ENCODE results near the gene POLA2. TPM values are rescaled to one million over a fixed set of nuclear protein-coding genes. Genes with fewer than 3 reads are reported as not detected.
A peak's percentile ranks its signal among the peaks of the same experiment; 100 is the strongest.

Gene POLA2
- total RNA-seq, 1 donor from 2014 or later, result 8.6 TPM

- Mint-ChIP-seq H3K36me3 (ENCODE audit: unreplicated experiment) (peaks cover 5% of the 10 kb centered on the region), H3K27ac (ENCODE audit: unreplicated experiment) (peak overlapping the region; percentile 76), H3K4me1 (ENCODE audit: low read depth, unreplicated experiment) (peaks cover 64% of the 10 kb centered on the region), H3K9me3 (ENCODE audit: unreplicated experiment) (peaks cover 12% of the 10 kb centered on the region), H3K27me3 (ENCODE audit: unreplicated experiment) (peaks cover 10% of the 10 kb centered on the region), H3K4me3 (ENCODE audit: unreplicated experiment) (peak overlapping the region; percentile 49)
- no peak for DNase-seq
- no peak for TF ChIP-seq CTCF (IDR thresholded peaks at IDR 0.05; ENCODE audit: partially characterized antibody, unreplicated experiment)
Measured at GRCh38 chr11:65292890-65293289, 31.1 kb downstream of the POLA2 start.

GRCh38 chr11:65293909-65294381 lies 32.2 kb downstream of the POLA2 start:
- peak overlapping the region; percentile 78 for H3K27ac Mint-ChIP-seq (ENCODE audit: unreplicated experiment)
- TF ChIP-seq CTCF (IDR thresholded peaks at IDR 0.05; ENCODE audit: partially characterized antibody, unreplicated experiment), result no peak
- peaks cover 5% of the 10 kb centered on the region for H3K36me3 Mint-ChIP-seq (ENCODE audit: unreplicated experiment)
- peak overlapping the region; percentile 74 for H3K4me3 Mint-ChIP-seq (ENCODE audit: unreplicated experiment)
- peaks cover 70% of the 10 kb centered on the region for H3K4me1 Mint-ChIP-seq (ENCODE audit: low read depth, unreplicated experiment)
- DNase-seq, result peak; percentile 46
- H3K27me3 Mint-ChIP-seq (ENCODE audit: unreplicated experiment), result peaks cover 11% of the 10 kb centered on the region
- peaks cover 12% of the 10 kb centered on the region for H3K9me3 Mint-ChIP-seq (ENCODE audit: unreplicated experiment)

GRCh38 chr11:65295001-65295400 lies 33.2 kb downstream of the POLA2 start:
- DNase-seq, result no peak
- no peak for TF ChIP-seq CTCF (IDR thresholded peaks at IDR 0.05; ENCODE audit: partially characterized antibody, unreplicated experiment)
- Mint-ChIP-seq H3K4me1 (ENCODE audit: low read depth, unreplicated experiment) (peaks cover 66% of the 10 kb centered on the region), H3K4me3 (ENCODE audit: unreplicated experiment) (peak overlapping the region; percentile 41), H3K27ac (ENCODE audit: unreplicated experiment) (peak overlapping the region; percentile 78), H3K27me3 (ENCODE audit: unreplicated experiment) (peaks cover 13% of the 10 kb centered on the region), H3K36me3 (ENCODE audit: unreplicated experiment) (peaks cover 5% of the 10 kb centered on the region), H3K9me3 (ENCODE audit: unreplicated experiment) (peaks cover 15% of the 10 kb centered on the region)

- H3K36me3 Mint-ChIP-seq (ENCODE audit: unreplicated experiment), result peaks cover 5% of the 10 kb centered on the region
- peaks cover 14% of the 10 kb centered on the region for H3K27me3 Mint-ChIP-seq (ENCODE audit: unreplicated experiment)
- DNase-seq, result no peak
- H3K4me3 Mint-ChIP-seq (ENCODE audit: unreplicated experiment), result peak overlapping the region; percentile 41
- peaks cover 63% of the 10 kb centered on the region for H3K4me1 Mint-ChIP-seq (ENCODE audit: low read depth, unreplicated experiment)
- TF ChIP-seq CTCF (IDR thresholded peaks at IDR 0.05; ENCODE audit: partially characterized antibody, unreplicated experiment), result no peak
- peak overlapping the region; percentile 15 for H3K27ac Mint-ChIP-seq (ENCODE audit: unreplicated experiment)
- peaks cover 17% of the 10 kb centered on the region for H3K9me3 Mint-ChIP-seq (ENCODE audit: unreplicated experiment)
Measured at GRCh38 chr11:65295571-65296341, 34.0 kb downstream of the POLA2 start.

GRCh38 chr11:65297026-65297672 lies 35.4 kb downstream of the POLA2 start:
- no peak for TF ChIP-seq CTCF (IDR thresholded peaks at IDR 0.05; ENCODE audit: partially characterized antibody, unreplicated experiment)
- Mint-ChIP-seq H3K4me1 (ENCODE audit: low read depth, unreplicated experiment) (peaks cover 52% of the 10 kb centered on the region), H3K4me3 (ENCODE audit: unreplicated experiment) (no peak overlapping the region), H3K36me3 (ENCODE audit: unreplicated experiment) (peaks cover 5% of the 10 kb centered on the region), H3K27ac (ENCODE audit: unreplicated experiment) (no peak overlapping the region), H3K9me3 (ENCODE audit: unreplicated experiment) (peaks cover 14% of the 10 kb centered on the region), H3K27me3 (ENCODE audit: unreplicated experiment) (peaks cover 13% of the 10 kb centered on the region)
- no peak for DNase-seq
